Neural cell (in vitro differentiated cells): ENCODE data around the gene ARL5A. TPM values are rescaled to one million over a fixed set of nuclear protein-coding genes. Genes with fewer than 3 reads are reported as not detected.

Experiments used
- H2AFZ ChIP-seq: fragments of 200-600, 300-800 bp; sonication (generic), shearing (Covaris generic); 2 replicates; pipeline ENCODE4 v1.6.0; 2014; ENCODE audit warnings: low read depth, mild to moderate bottlenecking, antibody characterized with exemption, low read length, moderate library complexity
- H3F3A ChIP-seq: fragments of 200-600 bp; shearing (Covaris generic); 2 replicates; pipeline ENCODE4 v1.6.1; 2016; ENCODE audit warnings: mild to moderate bottlenecking, moderate library complexity, mixed read lengths, antibody characterized with exemption, low read length; ENCODE audit not compliant: insufficient read depth, poor library complexity, severe bottlenecking
- H3K27ac ChIP-seq: fragments of 200-600, 300-800 bp; sonication (generic), shearing (Covaris generic); 2 replicates; pipeline ENCODE4 v1.5.1; 2014; ENCODE audit warnings: mild to moderate bottlenecking, low read length, moderate library complexity
- H3K27me3 ChIP-seq: fragments of 300-800, 200-600 bp; sonication (generic), shearing (Covaris generic); 2 replicates; pipeline ENCODE4 v1.6.0; 2014; ENCODE audit warnings: mild to moderate bottlenecking, low read depth, low read length, moderate library complexity; ENCODE audit not compliant: insufficient read depth
- H3K36me3 ChIP-seq: fragments of 300-800, 200-600 bp; sonication (generic), shearing (Covaris generic); 2 replicates; pipeline ENCODE4 v1.5.1; 2014; ENCODE audit warnings: mild to moderate bottlenecking, antibody characterized with exemption, low read length, moderate library complexity; ENCODE audit not compliant: insufficient read depth
- H3K4me2 ChIP-seq: fragments of 300-800, 200-600 bp; sonication (generic), shearing (Covaris generic); 2 replicates; pipeline ENCODE4 v1.6.0; 2014; ENCODE audit warnings: mild to moderate bottlenecking, low read length
- H3K4me3 ChIP-seq: fragments of 300-800, 200-600 bp; sonication (generic), shearing (Covaris generic); 2 replicates; pipeline ENCODE4 v1.5.1; 2014; ENCODE audit warnings: mild to moderate bottlenecking, low read length, moderate library complexity
- H3K79me2 ChIP-seq: fragments of 200-600 bp; shearing (Covaris generic); replicated peaks from 2 replicates; pipeline ENCODE4 v1.6.0; 2014; ENCODE audit warnings: mild to moderate bottlenecking, low read length, moderate library complexity; ENCODE audit not compliant: insufficient read depth
- H3K9ac ChIP-seq: fragments of 300-800, 200-600 bp; sonication (generic), shearing (Covaris generic); 2 replicates; pipeline ENCODE4 v1.6.1; 2016; ENCODE audit warnings: mild to moderate bottlenecking, low read length, mixed read lengths
- H3K9me2 ChIP-seq: fragments of 200-600 bp; shearing (Covaris generic); 2 replicates; pipeline ENCODE4 v1.6.1; 2016; ENCODE audit warnings: mild to moderate bottlenecking, low read length, mixed read lengths; ENCODE audit not compliant: insufficient read depth
- H3K9me3 ChIP-seq: fragments of 200-600, 300-800 bp; sonication (generic), shearing (Covaris generic); 2 replicates; pipeline ENCODE4 v1.6.1; 2016; ENCODE audit warnings: mild to moderate bottlenecking, mixed run types, low read length, moderate library complexity, mixed read lengths
- H4K20me1 ChIP-seq: fragments of 200-600 bp; shearing (Covaris generic); 2 replicates; pipeline ENCODE4 v1.6.1; 2016; ENCODE audit warnings: mild to moderate bottlenecking, mixed run types; ENCODE audit not compliant: insufficient read depth
- EP300 ChIP-seq: fragments of 450-650 bp; conservative IDR thresholded peaks from 2 replicates; pipeline ENCODE4 v1.6.1; 2014; ENCODE audit warnings: antibody characterized with exemption, mild to moderate bottlenecking, moderate library complexity; ENCODE audit not compliant: poor library complexity, severe bottlenecking
- EZH2 ChIP-seq: fragments of 200-600, 300-800 bp; shearing (Covaris generic), sonication (generic); IDR thresholded peaks from 2 replicates; pipeline ENCODE4 v1.6.1; 2014; ENCODE audit warnings: antibody characterized with exemption, low read length, borderline replicate concordance, mild to moderate bottlenecking; ENCODE audit not compliant: insufficient read depth, poor library complexity, severe bottlenecking
- MXI1 ChIP-seq: fragments of 450-650 bp; conservative IDR thresholded peaks from 2 replicates; pipeline ENCODE4 v1.6.1; 2014; ENCODE audit warnings: antibody characterized with exemption, mild to moderate bottlenecking; ENCODE audit not compliant: poor library complexity, severe bottlenecking
- POLR2AphosphoS5 ChIP-seq: IDR thresholded peaks from 2 replicates; pipeline ENCODE4 v1.6.1; 2012
- RAD21 ChIP-seq: fragments of 450-650 bp; conservative IDR thresholded peaks from 2 replicates; pipeline ENCODE4 v1.6.1; 2014; ENCODE audit warnings: antibody characterized with exemption, mild to moderate bottlenecking, moderate library complexity
- SMC3 ChIP-seq: fragments of 450-650 bp; conservative IDR thresholded peaks from 2 replicates; pipeline ENCODE4 v1.6.1; 2014; ENCODE audit warnings: antibody characterized with exemption, mild to moderate bottlenecking, moderate library complexity; ENCODE audit not compliant: poor library complexity
- TAF1 ChIP-seq: IDR thresholded peaks from 2 replicates; pipeline ENCODE4 v1.6.1; 2012; ENCODE audit warnings: low read depth
- polyA plus RNA-seq: library from polyadenylated mRNA; depleted of rRNA; stranded (reverse); fragments of >200 nt; gene quantifications from 2 replicates; pipeline ENCODE4 v1.2.3, GENCODE V29; 2014
- TF ChIP-seq, protein P1 (sequence below): fragments of 450-650 bp; IDR thresholded peaks from 2 replicates; pipeline ENCODE4 v1.5.1; 2014; ENCODE audit warnings: antibody characterized with exemption, mild to moderate bottlenecking, moderate library complexity; ENCODE audit not compliant: poor library complexity, severe bottlenecking
- TF ChIP-seq, protein P2 (sequence below): IDR thresholded peaks from 2 replicates; pipeline ENCODE4 v1.6.1; 2012; ENCODE audit warnings: borderline replicate concordance

ARL5A gene
- polyA plus RNA-seq, 1 donor from 2014 or later: 48.5 TPM

DNA sequence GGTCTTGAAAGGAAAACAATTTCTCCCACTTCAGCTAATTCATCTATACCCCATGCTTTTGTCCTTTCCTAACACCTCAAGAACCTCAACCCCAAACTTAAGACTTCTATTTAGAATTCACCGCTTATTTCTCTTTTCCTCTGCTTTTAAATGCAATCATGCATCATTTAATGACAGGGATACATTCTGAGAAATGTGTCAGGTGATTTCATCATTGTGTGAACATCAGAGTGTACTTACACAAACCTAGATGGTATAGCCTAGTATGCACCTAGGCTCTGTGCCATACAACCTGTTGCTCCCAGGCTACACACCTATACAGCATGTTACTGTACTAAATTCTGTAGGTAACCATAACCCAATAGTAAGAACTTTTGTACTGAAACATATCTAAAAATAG is 22.9 kb downstream of the ARL5A start:
- Histone ChIP-seq H2AFZ (no peak overlapping the region), H3K79me2 (no peaks in the 10 kb centered on the region), H3K4me3 (no peak overlapping the region), H3K27ac (no peak overlapping the region), H3K9me3 (no peaks in the 10 kb centered on the region), H3K27me3 (no peaks in the 10 kb centered on the region), H3F3A (no peaks in the 10 kb centered on the region), H3K36me3 (peaks cover 4% of the 10 kb centered on the region), H3K9ac (no peak overlapping the region), H3K9me2 (no peaks in the 10 kb centered on the region), H4K20me1 (no peaks in the 10 kb centered on the region), H3K4me2 (no peak overlapping the region)
- no peak for TF ChIP-seq POLR2AphosphoS5
- TF ChIP-seq EP300: no peak
- no peak for TF ChIP-seq EZH2
- no peak for TF ChIP-seq RAD21
- TF ChIP-seq SMC3: no peak
- TF ChIP-seq, protein P1, sequence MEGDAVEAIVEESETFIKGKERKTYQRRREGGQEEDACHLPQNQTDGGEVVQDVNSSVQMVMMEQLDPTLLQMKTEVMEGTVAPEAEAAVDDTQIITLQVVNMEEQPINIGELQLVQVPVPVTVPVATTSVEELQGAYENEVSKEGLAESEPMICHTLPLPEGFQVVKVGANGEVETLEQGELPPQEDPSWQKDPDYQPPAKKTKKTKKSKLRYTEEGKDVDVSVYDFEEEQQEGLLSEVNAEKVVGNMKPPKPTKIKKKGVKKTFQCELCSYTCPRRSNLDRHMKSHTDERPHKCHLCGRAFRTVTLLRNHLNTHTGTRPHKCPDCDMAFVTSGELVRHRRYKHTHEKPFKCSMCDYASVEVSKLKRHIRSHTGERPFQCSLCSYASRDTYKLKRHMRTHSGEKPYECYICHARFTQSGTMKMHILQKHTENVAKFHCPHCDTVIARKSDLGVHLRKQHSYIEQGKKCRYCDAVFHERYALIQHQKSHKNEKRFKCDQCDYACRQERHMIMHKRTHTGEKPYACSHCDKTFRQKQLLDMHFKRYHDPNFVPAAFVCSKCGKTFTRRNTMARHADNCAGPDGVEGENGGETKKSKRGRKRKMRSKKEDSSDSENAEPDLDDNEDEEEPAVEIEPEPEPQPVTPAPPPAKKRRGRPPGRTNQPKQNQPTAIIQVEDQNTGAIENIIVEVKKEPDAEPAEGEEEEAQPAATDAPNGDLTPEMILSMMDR: no peak
- TF ChIP-seq TAF1: no peak
- TF ChIP-seq MXI1: no peak
- TF ChIP-seq, protein P2, sequence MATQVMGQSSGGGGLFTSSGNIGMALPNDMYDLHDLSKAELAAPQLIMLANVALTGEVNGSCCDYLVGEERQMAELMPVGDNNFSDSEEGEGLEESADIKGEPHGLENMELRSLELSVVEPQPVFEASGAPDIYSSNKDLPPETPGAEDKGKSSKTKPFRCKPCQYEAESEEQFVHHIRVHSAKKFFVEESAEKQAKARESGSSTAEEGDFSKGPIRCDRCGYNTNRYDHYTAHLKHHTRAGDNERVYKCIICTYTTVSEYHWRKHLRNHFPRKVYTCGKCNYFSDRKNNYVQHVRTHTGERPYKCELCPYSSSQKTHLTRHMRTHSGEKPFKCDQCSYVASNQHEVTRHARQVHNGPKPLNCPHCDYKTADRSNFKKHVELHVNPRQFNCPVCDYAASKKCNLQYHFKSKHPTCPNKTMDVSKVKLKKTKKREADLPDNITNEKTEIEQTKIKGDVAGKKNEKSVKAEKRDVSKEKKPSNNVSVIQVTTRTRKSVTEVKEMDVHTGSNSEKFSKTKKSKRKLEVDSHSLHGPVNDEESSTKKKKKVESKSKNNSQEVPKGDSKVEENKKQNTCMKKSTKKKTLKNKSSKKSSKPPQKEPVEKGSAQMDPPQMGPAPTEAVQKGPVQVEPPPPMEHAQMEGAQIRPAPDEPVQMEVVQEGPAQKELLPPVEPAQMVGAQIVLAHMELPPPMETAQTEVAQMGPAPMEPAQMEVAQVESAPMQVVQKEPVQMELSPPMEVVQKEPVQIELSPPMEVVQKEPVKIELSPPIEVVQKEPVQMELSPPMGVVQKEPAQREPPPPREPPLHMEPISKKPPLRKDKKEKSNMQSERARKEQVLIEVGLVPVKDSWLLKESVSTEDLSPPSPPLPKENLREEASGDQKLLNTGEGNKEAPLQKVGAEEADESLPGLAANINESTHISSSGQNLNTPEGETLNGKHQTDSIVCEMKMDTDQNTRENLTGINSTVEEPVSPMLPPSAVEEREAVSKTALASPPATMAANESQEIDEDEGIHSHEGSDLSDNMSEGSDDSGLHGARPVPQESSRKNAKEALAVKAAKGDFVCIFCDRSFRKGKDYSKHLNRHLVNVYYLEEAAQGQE: no peak

DNA sequence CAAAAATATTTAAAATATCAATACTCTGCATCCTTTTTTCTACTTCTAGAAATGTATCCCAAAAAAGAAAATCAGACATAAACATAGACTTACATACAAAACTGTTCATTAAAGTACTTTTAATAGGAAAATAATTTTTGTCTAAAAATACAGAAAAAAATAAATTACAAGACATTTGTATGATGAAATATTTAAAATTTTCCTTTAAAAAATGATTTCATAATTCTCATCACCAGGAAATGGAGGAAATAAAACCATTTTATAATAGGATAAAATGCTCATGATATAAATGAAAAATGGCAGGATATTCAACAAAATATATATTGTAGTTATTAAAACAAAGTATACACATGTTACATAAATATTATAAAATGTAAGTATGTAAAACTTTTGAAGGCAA is 24.4 kb downstream of the ARL5A start:
- Histone ChIP-seq H2AFZ (no peak overlapping the region), H3K4me3 (no peak overlapping the region), H3K27me3 (no peaks in the 10 kb centered on the region), H3K9me2 (no peaks in the 10 kb centered on the region), H3K4me2 (no peak overlapping the region), H3K27ac (no peak overlapping the region), H3K79me2 (no peaks in the 10 kb centered on the region), H3K36me3 (peaks cover 4% of the 10 kb centered on the region), H4K20me1 (no peaks in the 10 kb centered on the region), H3F3A (no peaks in the 10 kb centered on the region), H3K9me3 (no peaks in the 10 kb centered on the region), H3K9ac (no peak overlapping the region)
- TF ChIP-seq, protein P1: no peak
- TF ChIP-seq EZH2: no peak
- no peak for TF ChIP-seq RAD21
- no peak for TF ChIP-seq POLR2AphosphoS5
- no peak for TF ChIP-seq SMC3
- no peak for TF ChIP-seq EP300
- TF ChIP-seq TAF1: no peak
- TF ChIP-seq, protein P2: no peak
- TF ChIP-seq MXI1: no peak
